Neural cell (in vitro differentiated cells): ENCODE measurements around the gene UBE2D1. TPM values are rescaled to one million over a fixed set of nuclear protein-coding genes. Genes with fewer than 3 reads are reported as not detected.

Experiments used
- H2AFZ ChIP-seq: fragments of 200-600, 300-800 bp; sonication (generic), shearing (Covaris generic); 2 replicates; pipeline ENCODE4 v1.6.0; 2014; ENCODE audit warnings: low read depth, mild to moderate bottlenecking, antibody characterized with exemption, low read length, moderate library complexity
- H3F3A ChIP-seq: fragments of 200-600 bp; shearing (Covaris generic); 2 replicates; pipeline ENCODE4 v1.6.1; 2016; ENCODE audit warnings: mild to moderate bottlenecking, moderate library complexity, mixed read lengths, antibody characterized with exemption, low read length; ENCODE audit not compliant: insufficient read depth, poor library complexity, severe bottlenecking
- H3K27ac ChIP-seq: fragments of 200-600, 300-800 bp; sonication (generic), shearing (Covaris generic); 2 replicates; pipeline ENCODE4 v1.5.1; 2014; ENCODE audit warnings: mild to moderate bottlenecking, low read length, moderate library complexity
- H3K27me3 ChIP-seq: fragments of 300-800, 200-600 bp; sonication (generic), shearing (Covaris generic); 2 replicates; pipeline ENCODE4 v1.6.0; 2014; ENCODE audit warnings: mild to moderate bottlenecking, low read depth, low read length, moderate library complexity; ENCODE audit not compliant: insufficient read depth
- H3K36me3 ChIP-seq: fragments of 300-800, 200-600 bp; sonication (generic), shearing (Covaris generic); 2 replicates; pipeline ENCODE4 v1.5.1; 2014; ENCODE audit warnings: mild to moderate bottlenecking, antibody characterized with exemption, low read length, moderate library complexity; ENCODE audit not compliant: insufficient read depth
- H3K4me2 ChIP-seq: fragments of 300-800, 200-600 bp; sonication (generic), shearing (Covaris generic); 2 replicates; pipeline ENCODE4 v1.6.0; 2014; ENCODE audit warnings: mild to moderate bottlenecking, low read length
- H3K4me3 ChIP-seq: fragments of 300-800, 200-600 bp; sonication (generic), shearing (Covaris generic); 2 replicates; pipeline ENCODE4 v1.5.1; 2014; ENCODE audit warnings: mild to moderate bottlenecking, low read length, moderate library complexity
- H3K79me2 ChIP-seq: fragments of 200-600 bp; shearing (Covaris generic); replicated peaks from 2 replicates; pipeline ENCODE4 v1.6.0; 2014; ENCODE audit warnings: mild to moderate bottlenecking, low read length, moderate library complexity; ENCODE audit not compliant: insufficient read depth
- H3K9ac ChIP-seq: fragments of 300-800, 200-600 bp; sonication (generic), shearing (Covaris generic); 2 replicates; pipeline ENCODE4 v1.6.1; 2016; ENCODE audit warnings: mild to moderate bottlenecking, low read length, mixed read lengths
- H3K9me2 ChIP-seq: fragments of 200-600 bp; shearing (Covaris generic); 2 replicates; pipeline ENCODE4 v1.6.1; 2016; ENCODE audit warnings: mild to moderate bottlenecking, low read length, mixed read lengths; ENCODE audit not compliant: insufficient read depth
- H3K9me3 ChIP-seq: fragments of 200-600, 300-800 bp; sonication (generic), shearing (Covaris generic); 2 replicates; pipeline ENCODE4 v1.6.1; 2016; ENCODE audit warnings: mild to moderate bottlenecking, mixed run types, low read length, moderate library complexity, mixed read lengths
- H4K20me1 ChIP-seq: fragments of 200-600 bp; shearing (Covaris generic); 2 replicates; pipeline ENCODE4 v1.6.1; 2016; ENCODE audit warnings: mild to moderate bottlenecking, mixed run types; ENCODE audit not compliant: insufficient read depth
- EP300 ChIP-seq: fragments of 450-650 bp; conservative IDR thresholded peaks from 2 replicates; pipeline ENCODE4 v1.6.1; 2014; ENCODE audit warnings: antibody characterized with exemption, mild to moderate bottlenecking, moderate library complexity; ENCODE audit not compliant: poor library complexity, severe bottlenecking
- EZH2 ChIP-seq: fragments of 200-600, 300-800 bp; shearing (Covaris generic), sonication (generic); IDR thresholded peaks from 2 replicates; pipeline ENCODE4 v1.6.1; 2014; ENCODE audit warnings: antibody characterized with exemption, low read length, borderline replicate concordance, mild to moderate bottlenecking; ENCODE audit not compliant: insufficient read depth, poor library complexity, severe bottlenecking
- MXI1 ChIP-seq: fragments of 450-650 bp; conservative IDR thresholded peaks from 2 replicates; pipeline ENCODE4 v1.6.1; 2014; ENCODE audit warnings: antibody characterized with exemption, mild to moderate bottlenecking; ENCODE audit not compliant: poor library complexity, severe bottlenecking
- POLR2AphosphoS5 ChIP-seq: IDR thresholded peaks from 2 replicates; pipeline ENCODE4 v1.6.1; 2012
- RAD21 ChIP-seq: fragments of 450-650 bp; conservative IDR thresholded peaks from 2 replicates; pipeline ENCODE4 v1.6.1; 2014; ENCODE audit warnings: antibody characterized with exemption, mild to moderate bottlenecking, moderate library complexity
- SMC3 ChIP-seq: fragments of 450-650 bp; conservative IDR thresholded peaks from 2 replicates; pipeline ENCODE4 v1.6.1; 2014; ENCODE audit warnings: antibody characterized with exemption, mild to moderate bottlenecking, moderate library complexity; ENCODE audit not compliant: poor library complexity
- TAF1 ChIP-seq: IDR thresholded peaks from 2 replicates; pipeline ENCODE4 v1.6.1; 2012; ENCODE audit warnings: low read depth
- polyA plus RNA-seq: library from polyadenylated mRNA; depleted of rRNA; stranded (reverse); fragments of >200 nt; gene quantifications from 2 replicates; pipeline ENCODE4 v1.2.3, GENCODE V29; 2014
- TF ChIP-seq, protein P1 (sequence below): IDR thresholded peaks from 2 replicates; pipeline ENCODE4 v1.6.1; 2012; ENCODE audit warnings: borderline replicate concordance
- TF ChIP-seq, protein P2 (sequence below): fragments of 450-650 bp; IDR thresholded peaks from 2 replicates; pipeline ENCODE4 v1.5.1; 2014; ENCODE audit warnings: antibody characterized with exemption, mild to moderate bottlenecking, moderate library complexity; ENCODE audit not compliant: poor library complexity, severe bottlenecking

The UBE2D1 gene
- polyA plus RNA-seq, 1 donor from 2014 or later, result 89.8 TPM

DNA sequence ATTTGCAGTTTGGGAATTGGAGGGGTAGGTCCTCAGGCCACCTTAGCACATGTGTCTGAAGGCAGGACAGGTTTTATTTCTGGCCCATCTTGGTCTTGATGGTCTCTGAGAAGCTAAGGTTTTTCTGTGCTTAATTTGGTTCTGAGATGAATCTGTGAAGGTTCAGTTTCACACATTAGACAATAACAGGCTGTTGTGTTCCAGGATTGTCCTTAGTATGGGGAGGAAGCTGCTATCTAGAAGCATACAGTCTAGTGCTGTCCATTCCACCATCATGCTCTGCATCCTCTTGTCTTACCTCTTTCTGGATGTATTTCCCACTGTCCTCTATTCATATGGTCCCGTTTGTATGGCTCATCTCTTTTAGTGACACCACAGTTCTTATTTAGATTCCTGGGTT lies 7.1 kb downstream of the UBE2D1 start:
- H2AFZ ChIP-seq, result no peak overlapping the region
- no peaks in the 10 kb centered on the region for H3K9me3 ChIP-seq
- H3K36me3 ChIP-seq, result no peaks in the 10 kb centered on the region
- H3K27ac ChIP-seq, result no peak overlapping the region
- H3K9ac ChIP-seq, result no peak overlapping the region
- no peak overlapping the region for H3K4me2 ChIP-seq
- TF ChIP-seq, protein P1, sequence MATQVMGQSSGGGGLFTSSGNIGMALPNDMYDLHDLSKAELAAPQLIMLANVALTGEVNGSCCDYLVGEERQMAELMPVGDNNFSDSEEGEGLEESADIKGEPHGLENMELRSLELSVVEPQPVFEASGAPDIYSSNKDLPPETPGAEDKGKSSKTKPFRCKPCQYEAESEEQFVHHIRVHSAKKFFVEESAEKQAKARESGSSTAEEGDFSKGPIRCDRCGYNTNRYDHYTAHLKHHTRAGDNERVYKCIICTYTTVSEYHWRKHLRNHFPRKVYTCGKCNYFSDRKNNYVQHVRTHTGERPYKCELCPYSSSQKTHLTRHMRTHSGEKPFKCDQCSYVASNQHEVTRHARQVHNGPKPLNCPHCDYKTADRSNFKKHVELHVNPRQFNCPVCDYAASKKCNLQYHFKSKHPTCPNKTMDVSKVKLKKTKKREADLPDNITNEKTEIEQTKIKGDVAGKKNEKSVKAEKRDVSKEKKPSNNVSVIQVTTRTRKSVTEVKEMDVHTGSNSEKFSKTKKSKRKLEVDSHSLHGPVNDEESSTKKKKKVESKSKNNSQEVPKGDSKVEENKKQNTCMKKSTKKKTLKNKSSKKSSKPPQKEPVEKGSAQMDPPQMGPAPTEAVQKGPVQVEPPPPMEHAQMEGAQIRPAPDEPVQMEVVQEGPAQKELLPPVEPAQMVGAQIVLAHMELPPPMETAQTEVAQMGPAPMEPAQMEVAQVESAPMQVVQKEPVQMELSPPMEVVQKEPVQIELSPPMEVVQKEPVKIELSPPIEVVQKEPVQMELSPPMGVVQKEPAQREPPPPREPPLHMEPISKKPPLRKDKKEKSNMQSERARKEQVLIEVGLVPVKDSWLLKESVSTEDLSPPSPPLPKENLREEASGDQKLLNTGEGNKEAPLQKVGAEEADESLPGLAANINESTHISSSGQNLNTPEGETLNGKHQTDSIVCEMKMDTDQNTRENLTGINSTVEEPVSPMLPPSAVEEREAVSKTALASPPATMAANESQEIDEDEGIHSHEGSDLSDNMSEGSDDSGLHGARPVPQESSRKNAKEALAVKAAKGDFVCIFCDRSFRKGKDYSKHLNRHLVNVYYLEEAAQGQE, result no peak
- TF ChIP-seq SMC3 (no peak), POLR2AphosphoS5 (no peak), EZH2 (no peak), TAF1 (no peak), EP300 (no peak), MXI1 (no peak), RAD21 (no peak)
- TF ChIP-seq, protein P2, sequence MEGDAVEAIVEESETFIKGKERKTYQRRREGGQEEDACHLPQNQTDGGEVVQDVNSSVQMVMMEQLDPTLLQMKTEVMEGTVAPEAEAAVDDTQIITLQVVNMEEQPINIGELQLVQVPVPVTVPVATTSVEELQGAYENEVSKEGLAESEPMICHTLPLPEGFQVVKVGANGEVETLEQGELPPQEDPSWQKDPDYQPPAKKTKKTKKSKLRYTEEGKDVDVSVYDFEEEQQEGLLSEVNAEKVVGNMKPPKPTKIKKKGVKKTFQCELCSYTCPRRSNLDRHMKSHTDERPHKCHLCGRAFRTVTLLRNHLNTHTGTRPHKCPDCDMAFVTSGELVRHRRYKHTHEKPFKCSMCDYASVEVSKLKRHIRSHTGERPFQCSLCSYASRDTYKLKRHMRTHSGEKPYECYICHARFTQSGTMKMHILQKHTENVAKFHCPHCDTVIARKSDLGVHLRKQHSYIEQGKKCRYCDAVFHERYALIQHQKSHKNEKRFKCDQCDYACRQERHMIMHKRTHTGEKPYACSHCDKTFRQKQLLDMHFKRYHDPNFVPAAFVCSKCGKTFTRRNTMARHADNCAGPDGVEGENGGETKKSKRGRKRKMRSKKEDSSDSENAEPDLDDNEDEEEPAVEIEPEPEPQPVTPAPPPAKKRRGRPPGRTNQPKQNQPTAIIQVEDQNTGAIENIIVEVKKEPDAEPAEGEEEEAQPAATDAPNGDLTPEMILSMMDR, result no peak
- H3K79me2 ChIP-seq, result peaks cover 73% of the 10 kb centered on the region
- no peaks in the 10 kb centered on the region for H3K9me2 ChIP-seq
- H3K27me3 ChIP-seq, result no peaks in the 10 kb centered on the region
- no peaks in the 10 kb centered on the region for H3F3A ChIP-seq
- no peak overlapping the region for H3K4me3 ChIP-seq
- no peaks in the 10 kb centered on the region for H4K20me1 ChIP-seq

DNA sequence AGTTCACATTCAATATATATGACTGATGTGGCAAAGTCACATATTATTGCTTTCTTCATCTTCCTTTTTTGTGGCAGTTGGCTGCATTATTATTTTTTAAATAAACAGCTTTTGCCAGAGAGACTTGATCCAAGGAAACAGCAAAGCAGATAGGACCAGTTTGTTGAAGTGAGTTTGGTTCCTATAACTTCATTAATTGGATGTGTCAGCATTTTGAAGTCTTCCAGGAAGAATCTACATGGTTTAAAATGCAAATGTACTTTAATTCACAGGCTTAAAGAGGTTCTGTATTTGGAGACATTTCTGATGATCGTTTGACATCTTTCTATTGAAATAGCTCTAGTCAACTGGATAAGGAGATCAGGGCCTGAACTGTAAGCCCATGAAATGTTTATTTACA lies 13.2 kb downstream of the UBE2D1 start:
- Histone ChIP-seq H3K79me2 (peaks cover 55% of the 10 kb centered on the region), H3F3A (no peaks in the 10 kb centered on the region), H3K9ac (no peak overlapping the region), H3K27ac (no peak overlapping the region), H2AFZ (no peak overlapping the region), H3K9me3 (no peaks in the 10 kb centered on the region), H3K4me2 (no peak overlapping the region), H4K20me1 (no peaks in the 10 kb centered on the region), H3K36me3 (no peaks in the 10 kb centered on the region), H3K9me2 (no peaks in the 10 kb centered on the region), H3K27me3 (no peaks in the 10 kb centered on the region), H3K4me3 (no peak overlapping the region)
- TF ChIP-seq POLR2AphosphoS5 (no peak), EP300 (no peak), TAF1 (no peak), MXI1 (no peak), SMC3 (no peak), RAD21 (no peak), EZH2 (no peak)
- TF ChIP-seq, protein P2, result no peak
- TF ChIP-seq, protein P1, result no peak
